DLD1 (cell line): ENCODE data around the gene ALPP.
"Not testable (repeated sequence)": the region's sequence is repeated elsewhere in the genome, so short reads cannot be mapped to it uniquely, and the experiment has no call there.

Source experiments
- in situ Hi-C: cut with HindIII; loops from 2 replicates; pipeline ENCODE4 v1.10.0; 2017; ENCODE audit warnings: low sequenced_read_pairs

The ALPP gene

DNA sequence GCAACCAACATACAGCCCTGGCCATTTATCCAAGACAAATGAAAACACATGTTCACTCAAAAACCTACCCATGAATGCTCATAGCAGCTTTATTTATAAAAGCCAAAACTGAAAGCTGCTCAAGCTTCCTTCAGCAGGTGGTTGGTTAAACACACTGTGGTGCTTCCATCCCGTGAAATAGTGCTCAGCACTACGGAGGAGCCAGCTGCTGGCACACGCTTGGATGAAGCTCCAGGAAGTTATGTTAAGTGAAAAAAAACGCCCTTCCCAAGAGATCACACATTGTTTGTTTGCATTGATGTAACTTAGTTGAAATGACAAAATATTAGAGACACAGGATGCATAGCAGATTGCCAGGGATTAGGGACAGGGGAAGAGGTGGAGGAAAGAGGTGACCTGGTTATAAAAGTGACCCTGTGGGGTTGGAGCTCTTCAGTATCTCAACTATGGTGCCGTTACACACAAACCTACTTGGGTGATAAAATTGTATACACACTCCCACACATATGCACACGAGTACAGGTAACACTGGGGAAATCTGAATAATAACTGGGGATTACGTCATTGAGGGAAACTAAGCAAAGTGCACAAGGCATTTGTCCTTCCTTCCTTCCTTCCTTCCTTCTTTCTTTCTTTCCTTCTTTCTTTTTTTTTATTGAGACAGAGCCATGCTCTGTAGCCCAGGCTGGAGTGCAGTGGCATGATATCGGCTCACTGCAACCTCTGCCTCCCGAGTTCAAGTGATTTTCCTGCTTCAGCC, 21.9 kb downstream of the ALPP start:
- in situ Hi-C loops = no loop called here

DNA sequence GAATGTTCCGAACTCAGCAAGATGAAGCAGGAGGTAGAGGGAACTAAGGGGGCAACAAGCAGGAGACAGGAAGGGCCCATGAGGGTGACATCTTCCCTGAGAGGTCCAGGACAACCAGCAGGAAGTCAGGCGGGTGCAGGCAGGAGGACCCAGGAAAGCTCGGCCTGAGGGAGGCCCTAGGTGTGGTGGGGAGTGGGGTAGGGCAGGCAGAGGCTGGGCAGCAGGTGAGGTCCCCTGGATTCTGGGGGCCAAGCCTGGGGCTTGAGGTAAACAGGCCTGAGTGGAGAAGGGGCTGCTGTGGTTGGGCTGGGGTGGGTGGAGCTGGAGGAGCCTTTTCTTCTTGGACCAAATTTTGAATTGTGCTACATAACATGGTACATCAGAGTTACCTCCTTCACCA, 24.0 kb downstream of the ALPP start:
- in situ Hi-C loops = no loop called here

DNA sequence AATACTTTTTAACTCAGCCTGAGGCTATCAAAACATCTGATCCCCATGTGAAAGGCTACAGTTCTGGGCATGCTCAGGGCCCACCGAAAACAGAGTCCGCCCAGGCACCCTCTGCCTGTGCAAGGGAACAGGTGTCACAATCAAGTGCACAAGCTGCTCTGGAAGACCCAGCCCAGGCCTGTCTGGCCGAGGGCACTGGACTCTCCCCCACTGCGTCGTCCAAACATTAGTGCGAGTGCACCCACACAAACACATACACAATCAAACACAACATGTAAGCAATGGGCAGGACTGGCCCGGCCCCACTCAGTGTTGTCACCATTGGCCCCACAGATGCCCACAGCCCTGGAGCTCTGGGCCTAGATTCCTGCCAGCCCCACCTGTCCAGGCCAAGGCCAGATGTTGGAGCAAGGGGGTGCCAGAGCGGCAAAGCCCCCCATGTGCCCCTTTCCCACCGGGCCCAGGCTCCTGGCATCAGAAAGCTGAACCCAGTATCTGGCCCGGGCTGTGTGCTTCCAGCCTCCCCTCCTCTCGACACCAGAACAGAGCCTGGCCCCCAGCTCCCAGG, 27.5 kb downstream of the ALPP start:
- in situ Hi-C loops = no loop called here

DNA sequence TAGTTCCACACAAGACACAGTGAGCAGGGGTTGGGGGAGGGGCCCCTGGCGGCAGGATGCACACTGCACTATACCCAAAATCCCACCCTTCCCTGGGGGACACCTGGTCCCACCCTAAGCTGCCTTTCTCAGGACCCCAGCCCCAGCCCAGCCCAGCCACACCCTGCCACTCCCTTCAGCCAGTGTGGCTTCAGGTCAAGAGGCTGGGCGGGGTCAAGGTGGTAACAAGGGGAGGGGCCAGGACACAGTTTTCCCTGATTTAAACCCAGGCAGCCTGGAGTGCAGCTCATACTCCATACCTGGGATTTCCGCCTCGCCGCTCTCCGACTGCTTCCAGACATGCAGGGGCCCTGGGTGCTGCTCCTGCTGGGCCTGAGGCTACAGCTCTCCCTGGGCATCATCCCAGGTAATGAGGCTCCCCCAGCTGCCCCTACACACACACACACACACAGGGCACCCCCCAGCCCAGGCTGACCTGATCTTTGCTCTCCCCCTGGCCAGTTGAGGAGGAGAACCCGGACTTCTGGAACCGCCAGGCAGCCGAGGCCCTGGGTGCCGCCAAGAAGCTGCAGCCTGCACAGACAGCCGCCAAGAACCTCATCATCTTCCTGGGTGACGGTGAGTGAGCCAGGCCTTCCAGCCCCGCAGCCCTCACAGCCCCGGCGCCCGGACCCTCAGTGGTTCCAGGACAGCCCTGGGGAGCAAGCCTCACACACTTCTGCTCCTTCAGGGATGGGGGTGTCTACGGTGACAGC, 28.2 kb downstream of the ALPP start, which contains the start of gene ALPG:
Gene ALPG (plus strand): TSS at position 289 of the 755 bp plus-strand sequence. CDS start 51 bp downstream, at position 340.
- in situ Hi-C loops = no loop called here

DNA sequence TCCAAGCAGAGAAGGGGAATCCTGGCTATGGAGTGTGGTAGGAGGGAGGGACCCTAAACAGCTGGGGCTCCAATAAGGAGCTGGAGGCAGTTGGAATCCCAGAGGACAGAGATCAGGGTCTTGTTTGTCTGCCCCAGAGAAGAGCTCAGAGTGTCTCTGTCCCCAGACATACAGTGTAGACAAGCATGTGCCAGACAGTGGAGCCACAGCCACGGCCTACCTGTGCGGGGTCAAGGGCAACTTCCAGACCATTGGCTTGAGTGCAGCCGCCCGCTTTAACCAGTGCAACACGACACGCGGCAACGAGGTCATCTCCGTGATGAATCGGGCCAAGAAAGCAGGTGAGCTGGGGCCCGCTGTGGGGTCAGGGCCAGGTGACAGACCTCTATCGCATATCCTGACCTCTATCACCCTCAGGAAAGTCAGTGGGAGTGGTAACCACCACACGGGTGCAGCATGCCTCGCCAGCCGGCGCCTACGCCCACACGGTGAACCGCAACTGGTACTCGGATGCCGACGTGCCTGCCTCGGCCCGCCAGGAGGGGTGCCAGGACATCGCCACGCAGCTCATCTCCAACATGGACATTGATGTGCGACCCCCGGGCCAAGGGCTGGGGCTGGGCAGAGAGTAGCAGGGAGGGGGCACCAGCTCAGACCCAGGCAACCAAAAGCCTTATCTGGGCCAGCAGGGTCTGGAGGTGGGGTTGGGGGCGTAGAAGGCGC, 29.0 kb downstream of the ALPP start:
- in situ Hi-C loops = not testable (repeated sequence)

DNA sequence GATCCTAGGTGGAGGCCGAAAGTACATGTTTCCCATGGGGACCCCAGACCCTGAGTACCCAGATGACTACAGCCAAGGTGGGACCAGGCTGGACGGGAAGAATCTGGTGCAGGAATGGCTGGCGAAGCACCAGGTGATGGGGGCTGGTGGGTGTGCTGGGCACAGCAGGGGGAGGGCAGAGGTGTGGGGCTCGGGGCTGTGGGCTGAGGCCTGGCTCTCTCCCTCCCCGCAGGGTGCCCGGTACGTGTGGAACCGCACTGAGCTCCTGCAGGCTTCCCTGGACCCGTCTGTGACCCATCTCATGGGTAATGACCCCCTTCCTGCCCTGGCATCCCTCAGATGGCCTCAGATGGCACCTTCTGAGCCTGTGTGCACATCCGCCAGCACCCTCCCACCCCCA, 29.7 kb downstream of the ALPP start:
- in situ Hi-C loops = not testable (repeated sequence)

DNA sequence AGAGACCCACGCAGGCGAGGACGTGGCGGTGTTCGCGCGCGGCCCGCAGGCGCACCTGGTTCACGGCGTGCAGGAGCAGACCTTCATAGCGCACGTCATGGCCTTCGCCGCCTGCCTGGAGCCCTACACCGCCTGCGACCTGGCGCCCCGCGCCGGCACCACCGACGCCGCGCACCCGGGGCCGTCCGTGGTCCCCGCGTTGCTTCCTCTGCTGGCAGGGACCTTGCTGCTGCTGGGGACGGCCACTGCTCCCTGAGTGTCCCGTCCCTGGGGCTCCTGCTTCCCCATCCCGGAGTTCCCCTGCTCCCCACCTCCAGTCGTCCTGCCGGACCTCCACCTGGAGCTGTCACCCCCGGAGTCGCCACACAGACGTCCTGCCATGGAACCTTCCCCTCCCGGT, 31.1 kb downstream of the ALPP start:
- in situ Hi-C loops = not testable (repeated sequence)

DNA sequence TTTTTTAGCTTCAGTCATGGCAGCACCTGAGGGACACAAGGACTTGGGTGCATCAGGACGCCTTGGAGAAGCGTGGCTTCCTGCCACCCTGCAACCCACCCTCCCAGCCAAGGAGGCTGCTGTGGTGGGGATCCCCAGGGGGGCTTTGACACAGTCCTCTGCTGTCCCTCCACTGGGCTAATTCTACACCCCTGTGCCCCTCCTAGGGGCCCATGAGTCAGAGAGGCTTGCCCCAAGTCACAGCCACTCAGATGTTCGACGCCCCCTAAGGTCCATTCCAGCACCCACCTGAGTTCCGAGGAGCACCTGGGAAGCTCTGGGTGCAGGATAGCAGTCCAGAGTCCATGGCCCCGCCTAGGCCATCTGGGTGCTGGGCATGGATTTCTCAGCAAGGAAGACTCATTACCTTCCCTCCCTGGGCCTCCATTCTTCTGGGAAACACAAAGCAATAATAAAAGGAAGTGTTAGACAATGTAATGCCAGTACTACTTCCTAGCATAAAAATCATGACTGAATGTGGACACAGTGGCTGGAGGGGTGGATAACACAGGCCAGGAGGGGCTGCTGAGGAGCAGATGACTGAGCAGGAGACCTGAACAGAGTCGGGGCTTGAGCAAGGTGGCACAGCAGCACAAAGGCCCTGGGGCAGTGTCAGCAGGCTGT, 31.8 kb downstream of the ALPP start:
- in situ Hi-C loops = no loop called here

DNA sequence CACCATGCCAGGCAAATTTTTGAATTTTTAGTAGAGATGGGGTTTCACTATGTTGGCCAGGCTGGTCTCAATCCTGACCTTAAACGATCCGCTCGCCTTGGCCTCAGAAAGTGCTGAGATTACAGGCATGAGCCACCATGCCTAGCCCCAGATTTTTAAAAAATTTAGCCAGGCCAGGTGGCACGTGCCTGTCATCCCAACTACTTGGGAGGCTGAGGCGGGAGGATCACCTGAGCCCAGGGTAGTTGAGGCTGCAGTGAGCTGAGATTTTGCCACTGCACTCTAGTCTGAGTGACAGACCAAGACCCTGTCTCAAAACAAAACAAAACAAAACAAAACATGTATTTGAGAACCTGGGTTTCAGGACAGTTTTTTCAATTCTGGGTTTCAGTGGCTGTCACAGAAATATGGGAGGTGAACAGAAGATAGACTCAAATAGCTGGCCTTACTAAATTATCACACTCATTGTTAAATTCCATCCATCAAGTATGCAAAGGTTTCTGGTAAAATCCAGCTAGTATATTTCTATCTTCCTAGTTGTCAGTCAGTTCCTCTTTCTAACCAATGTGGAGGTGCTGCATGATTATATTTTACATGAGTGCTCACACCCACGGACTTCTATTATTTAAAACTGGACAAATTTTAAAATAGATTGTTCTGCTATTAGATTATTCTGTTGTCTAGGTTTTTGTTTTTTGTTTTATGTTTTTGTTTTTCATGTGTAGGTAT, 33.5 kb downstream of the ALPP start:
- in situ Hi-C loops = no loop called here

DNA sequence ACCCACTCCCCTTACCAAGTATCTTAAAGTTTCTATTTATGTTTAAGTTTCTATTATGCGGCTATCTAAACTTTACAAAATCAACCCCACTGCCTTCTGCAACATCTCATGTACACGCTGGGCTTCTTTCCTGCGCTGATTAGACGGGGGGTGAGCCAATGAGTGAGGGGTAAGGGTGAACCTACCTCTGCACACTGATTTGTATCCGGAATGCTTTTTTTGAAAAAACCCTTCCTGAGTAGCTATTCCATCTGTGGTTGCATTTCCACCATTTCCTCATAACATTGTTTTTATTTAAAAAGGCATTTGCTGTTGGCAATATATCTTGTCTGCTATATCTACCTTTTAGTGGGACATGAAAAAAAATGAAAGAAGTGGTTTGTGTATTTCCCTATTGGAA, 34.4 kb downstream of the ALPP start:
- in situ Hi-C loops = no loop called here

DNA sequence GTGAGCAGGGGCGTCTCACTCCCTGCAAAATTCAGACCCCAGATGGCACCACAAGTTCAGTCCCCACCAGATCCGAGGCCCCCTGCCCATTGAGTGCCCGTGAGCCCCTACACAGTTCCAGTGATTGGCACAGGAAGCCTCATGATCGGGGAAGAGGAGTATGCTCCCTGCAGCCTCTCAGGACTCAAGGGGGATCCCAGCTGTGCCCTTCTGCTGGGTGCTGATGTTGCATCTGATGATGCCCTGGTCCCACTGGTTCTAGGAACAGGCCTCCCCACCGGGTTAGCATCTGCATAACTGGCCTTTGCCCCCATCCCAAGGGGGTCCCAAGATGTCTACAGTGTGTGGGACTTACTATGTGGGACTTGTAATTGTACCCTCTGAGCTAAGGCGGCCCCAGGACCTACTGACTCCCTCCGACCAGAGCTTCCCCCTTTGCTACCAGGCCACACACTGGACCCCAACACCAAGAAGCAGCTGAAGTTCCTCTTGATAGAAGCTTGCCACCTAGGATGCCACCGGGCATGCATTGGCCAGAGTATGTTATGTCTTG, 36.7 kb downstream of the ALPP start:
- in situ Hi-C loops = no loop called here

DNA sequence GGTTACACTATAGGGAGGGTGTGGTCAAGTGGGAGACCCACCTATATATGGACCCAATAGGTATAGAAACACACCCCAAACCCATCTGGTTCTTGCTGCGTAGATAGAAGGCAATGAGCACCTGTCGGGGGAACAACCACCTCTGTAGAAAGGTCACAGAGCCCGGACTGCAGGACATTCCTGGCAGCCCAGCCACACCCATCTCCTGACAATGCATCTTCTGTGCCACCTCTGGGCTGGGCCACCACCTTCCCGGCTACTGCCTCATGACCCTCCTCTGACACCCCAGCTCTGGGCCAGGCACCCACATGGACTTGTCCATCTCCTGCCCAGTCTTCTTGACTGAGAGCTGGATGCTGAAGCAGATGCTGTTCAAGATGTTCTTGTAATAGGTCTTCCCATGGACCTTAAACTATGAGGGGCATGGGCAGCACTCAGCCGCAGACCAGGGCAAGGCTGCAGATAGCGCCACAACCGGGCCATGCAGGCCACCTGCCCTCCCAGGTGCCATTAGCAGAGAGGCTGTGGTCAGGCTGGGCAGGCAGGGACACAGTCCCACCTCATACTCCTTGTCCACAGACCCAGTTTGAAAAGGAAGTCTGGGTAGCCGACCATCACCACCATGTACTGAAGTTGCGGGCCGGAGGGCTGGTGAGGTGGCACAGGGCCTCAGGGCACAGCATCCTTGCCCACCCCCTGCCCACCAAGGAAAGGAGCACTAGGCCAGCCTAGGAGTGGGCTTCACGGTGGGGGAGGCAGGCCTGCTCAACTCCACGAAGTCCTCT, 37.4 kb downstream of the ALPP start:
- in situ Hi-C loops = no loop called here

DNA sequence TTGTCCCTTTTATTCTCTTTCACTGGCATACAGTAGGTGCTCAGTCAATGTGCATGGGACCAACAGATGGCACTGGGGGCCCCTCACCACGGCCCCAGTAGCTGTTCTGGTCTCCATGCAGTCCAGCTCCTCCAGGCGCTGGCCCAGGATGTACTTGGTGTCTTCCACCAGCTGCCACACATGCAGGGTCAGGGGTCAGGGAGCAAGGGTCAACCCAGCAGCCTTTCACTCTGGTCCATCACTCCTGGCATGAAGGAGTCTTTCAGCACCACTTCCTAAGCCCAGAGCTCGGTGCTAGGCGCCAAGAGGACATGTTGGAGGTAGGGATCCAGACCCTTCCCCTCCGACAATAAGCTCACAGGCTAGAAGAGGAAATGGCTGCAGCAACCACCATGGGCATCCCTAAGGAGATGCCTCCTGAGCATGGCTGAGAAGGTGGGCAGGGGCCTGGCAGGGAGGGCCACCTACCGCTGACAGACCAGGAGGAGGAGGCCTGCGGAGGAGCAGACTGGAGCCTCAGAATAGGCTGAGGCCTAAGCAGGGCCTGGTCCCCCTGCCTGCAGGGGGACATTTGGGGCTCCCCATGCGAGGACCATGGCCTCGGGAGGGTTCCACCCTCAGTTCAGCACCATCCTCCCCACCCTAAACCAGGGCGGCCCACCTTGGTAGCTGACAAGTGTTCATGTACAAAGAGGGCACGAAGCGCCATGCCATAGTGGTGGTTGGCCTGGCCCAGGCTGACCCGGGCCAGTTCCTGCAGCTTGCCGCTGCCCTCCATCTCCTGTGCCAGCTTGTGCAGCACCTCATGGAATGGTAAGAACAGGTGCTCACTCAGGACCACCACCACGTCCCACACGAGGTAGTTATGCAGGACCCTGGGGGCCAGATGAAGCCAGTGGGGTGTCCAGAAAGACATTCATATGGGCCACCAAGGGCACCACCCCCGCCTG, 38.2 kb downstream of the ALPP start:
- in situ Hi-C loops = no loop called here

DNA sequence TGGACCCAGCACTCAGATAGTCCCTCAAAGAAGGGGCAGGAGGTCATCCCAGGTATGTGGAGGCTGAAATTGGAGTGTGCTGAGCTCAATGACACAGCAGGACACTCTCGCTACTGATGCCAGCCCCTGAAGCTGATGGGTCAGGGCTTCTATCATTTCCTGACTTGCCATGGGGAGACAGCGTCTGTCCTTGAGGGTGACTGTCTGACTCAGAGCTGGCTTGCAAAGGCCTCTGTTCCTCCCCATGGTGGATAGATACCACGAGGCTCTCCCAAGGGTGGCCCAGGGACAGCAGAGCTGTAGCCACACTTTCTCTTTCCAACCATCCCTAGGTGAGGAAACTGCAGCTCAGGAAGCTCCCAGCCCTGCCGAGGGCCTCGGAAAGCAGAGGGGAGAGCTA, 38.9 kb downstream of the ALPP start:
- in situ Hi-C loops = no loop called here

DNA sequence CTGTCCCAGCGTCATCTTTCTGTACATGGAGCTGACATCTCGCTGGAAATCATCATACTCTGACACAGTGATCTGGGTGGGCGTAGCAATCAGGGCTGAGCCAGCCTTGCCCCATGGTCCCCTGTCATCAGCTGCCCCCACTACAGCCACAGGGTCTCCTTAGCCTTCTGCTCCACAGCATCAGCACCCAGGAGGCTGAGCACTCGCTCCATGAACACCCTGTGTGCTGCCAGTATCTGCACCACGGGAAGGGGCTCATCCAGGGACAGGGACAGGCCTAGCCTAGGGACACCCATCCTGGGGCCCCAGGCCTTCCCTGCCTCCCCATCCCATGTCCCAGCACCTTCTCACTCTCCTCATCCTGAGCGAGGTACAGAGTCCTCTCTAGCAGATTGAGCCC, 39.5 kb downstream of the ALPP start:
- in situ Hi-C loops = no loop called here

DNA sequence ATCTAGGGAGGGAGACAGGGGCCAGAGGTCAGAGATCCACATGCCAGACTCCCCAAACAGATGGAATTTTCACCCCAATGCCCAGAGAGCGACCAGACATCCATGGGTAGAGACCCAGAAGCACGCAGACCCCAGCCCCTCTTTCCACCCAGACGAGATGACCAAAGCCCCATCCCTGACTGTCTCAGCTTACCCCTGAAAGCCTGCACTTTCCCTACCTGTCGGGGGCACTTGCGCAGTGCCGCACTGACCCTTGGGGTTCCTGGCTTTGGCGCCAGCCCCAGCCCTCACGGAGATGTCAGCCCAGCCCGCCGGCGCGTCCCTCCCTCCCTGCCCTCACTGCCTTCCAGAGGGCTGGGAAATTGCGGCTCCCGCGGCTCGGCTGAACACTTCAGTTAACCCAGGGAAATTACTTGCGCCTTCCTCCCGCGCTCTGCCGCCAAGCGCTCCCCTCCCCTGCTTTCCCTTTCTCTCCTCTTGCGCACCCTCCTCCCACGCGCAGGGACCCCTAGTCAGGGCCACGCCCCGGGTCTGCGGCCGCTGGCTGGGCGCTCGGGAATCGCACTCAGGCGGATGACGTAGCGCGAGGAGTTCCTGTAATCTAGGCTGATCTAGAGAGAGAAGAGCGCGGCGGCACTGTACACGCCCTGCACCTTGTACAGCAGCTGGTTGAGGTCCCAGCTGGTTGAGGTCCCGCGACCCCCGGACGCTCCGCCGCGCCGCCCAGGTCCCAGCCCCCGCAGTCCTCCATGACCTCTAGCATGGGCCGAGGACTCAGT, 40.1 kb downstream of the ALPP start:
- in situ Hi-C loops = no loop called here
